ENCODE measurements around the gene FOXP1.

Gene FOXP1

GRCh38 chr3:71102111-71102983 lies 481.2 kb downstream of the FOXP1 start:
- Histone ChIP-seq H3K4me2 (ENCODE audit: low read depth, low read length, poor library complexity, severe bottlenecking) (no peak overlapping the region), H4K20me1 (ENCODE audit: low read depth, low read length) (no peaks in the 10 kb centered on the region; the same call in 1 of the 2 replicates), H3K36me3 (ENCODE audit: low read length) (no peaks in the 10 kb centered on the region), H2AFZ (ENCODE audit: low read depth, low read length, severe bottlenecking) (no peak overlapping the region), H3K9me3 (ENCODE audit: insufficient read depth, low read length) (no peaks in the 10 kb centered on the region), H3K27ac (ENCODE audit: low read depth, low read length) (no peak overlapping the region), H3K4me3 (ENCODE audit: insufficient read depth, low read length, poor library complexity, severe bottlenecking) (no peak overlapping the region), H3K27me3 (ENCODE audit: low read length) (no peaks in the 10 kb centered on the region), H3K9me2 (replicated peaks; ENCODE audit: insufficient read depth, low read length) (no peaks in the 10 kb centered on the region), H3K9ac (ENCODE audit: low read length) (no peak overlapping the region), H3K79me2 (ENCODE audit: insufficient read depth, low read length) (no peaks in the 10 kb centered on the region), H3F3A (ENCODE audit: insufficient read depth) (no peaks in the 10 kb centered on the region)
- TF ChIP-seq CTCF (IDR thresholded peaks at IDR 0.05; ENCODE audit: insufficient read depth, low read length, poor library complexity, severe bottlenecking) (no peak), EZH2phosphoT487 (conservative IDR thresholded peaks at IDR 0.05; ENCODE audit: low read length) (no peak)

GRCh38 chr3:71101626-71102025 lies 481.9 kb downstream of the FOXP1 start:
- H2AFZ ChIP-seq (ENCODE audit: low read depth, low read length, severe bottlenecking) = no peak overlapping the region
- H3K9me3 ChIP-seq (ENCODE audit: insufficient read depth, low read length) = no peaks in the 10 kb centered on the region
- H3K4me2 ChIP-seq (ENCODE audit: low read depth, low read length, poor library complexity, severe bottlenecking) = no peak overlapping the region
- no peak for TF ChIP-seq EZH2phosphoT487 (conservative IDR thresholded peaks at IDR 0.05; ENCODE audit: low read length)
- no peak for TF ChIP-seq CTCF (IDR thresholded peaks at IDR 0.05; ENCODE audit: insufficient read depth, low read length, poor library complexity, severe bottlenecking)
- H3K9me2 ChIP-seq (replicated peaks; ENCODE audit: insufficient read depth, low read length) = no peaks in the 10 kb centered on the region
- no peaks in the 10 kb centered on the region for H3K79me2 ChIP-seq (ENCODE audit: insufficient read depth, low read length)
- H3K27ac ChIP-seq (ENCODE audit: low read depth, low read length) = no peak overlapping the region
- no peaks in the 10 kb centered on the region for H3K36me3 ChIP-seq (ENCODE audit: low read length)
- no peaks in the 10 kb centered on the region for H3K27me3 ChIP-seq (ENCODE audit: low read length)
- H4K20me1 ChIP-seq (ENCODE audit: low read depth, low read length) = no peaks in the 10 kb centered on the region; the same call in 1 of the 2 replicates
- H3K9ac ChIP-seq (ENCODE audit: low read length) = no peak overlapping the region
- no peak overlapping the region for H3K4me3 ChIP-seq (ENCODE audit: insufficient read depth, low read length, poor library complexity, severe bottlenecking)
- no peaks in the 10 kb centered on the region for H3F3A ChIP-seq (ENCODE audit: insufficient read depth)

GRCh38 chr3:71101014-71101413 lies 482.5 kb downstream of the FOXP1 start:
- no peak overlapping the region for H3K9ac ChIP-seq (ENCODE audit: low read length)

More at GRCh38 chr3:71101014-71101413, 482.5 kb downstream of the FOXP1 start:
- Histone ChIP-seq H3K9me2 (replicated peaks; ENCODE audit: insufficient read depth, low read length) (no peaks in the 10 kb centered on the region), H3F3A (ENCODE audit: insufficient read depth) (no peaks in the 10 kb centered on the region), H3K27ac (ENCODE audit: low read depth, low read length) (no peak overlapping the region), H4K20me1 (ENCODE audit: low read depth, low read length) (no peaks in the 10 kb centered on the region; the same call in 1 of the 2 replicates), H3K36me3 (ENCODE audit: low read length) (no peaks in the 10 kb centered on the region), H3K4me2 (ENCODE audit: low read depth, low read length, poor library complexity, severe bottlenecking) (no peak overlapping the region), H3K27me3 (ENCODE audit: low read length) (no peaks in the 10 kb centered on the region), H3K79me2 (ENCODE audit: insufficient read depth, low read length) (no peaks in the 10 kb centered on the region), H2AFZ (ENCODE audit: low read depth, low read length, severe bottlenecking) (no peak overlapping the region), H3K9me3 (ENCODE audit: insufficient read depth, low read length) (no peaks in the 10 kb centered on the region), H3K4me3 (ENCODE audit: insufficient read depth, low read length, poor library complexity, severe bottlenecking) (no peak overlapping the region)
- TF ChIP-seq EZH2phosphoT487 (conservative IDR thresholded peaks at IDR 0.05; ENCODE audit: low read length) (no peak), CTCF (IDR thresholded peaks at IDR 0.05; ENCODE audit: insufficient read depth, low read length, poor library complexity, severe bottlenecking) (no peak)

Data from SU-DHL-6 (cell line).